K562 (cell line): Measurements from ENCODE around the gene ITGAL. TPM values are rescaled to one million over a fixed set of nuclear protein-coding genes. Genes with fewer than 3 reads are reported as not detected.

Source experiments
- CBX8 ChIP-seq: fragments of 200-600 bp; sonication (generic); IDR thresholded peaks from 2 replicates; pipeline ENCODE4 v1.6.1; 2012; ENCODE audit warnings: borderline replicate concordance, mixed run types, low read depth, mild to moderate bottlenecking, moderate library complexity, mixed read lengths, low read length, control low read depth, inconsistent platforms; ENCODE audit not compliant: poor library complexity, severe bottlenecking; ENCODE audit errors: extremely low read depth
- CHCHD3 ChIP-seq: fragments of 250-450 bp; sonication (Bioruptor Pico); IDR thresholded peaks from 2 replicates; pipeline ENCODE4 v2.1.2; 2022; ENCODE audit warnings: mild to moderate bottlenecking
- CREBBP ChIP-seq: IDR thresholded peaks from one replicate; pipeline ENCODE4 v1.6.1; 2012; ENCODE audit warnings: low read depth, mild to moderate bottlenecking, control low read depth, inconsistent platforms, low read length
- EHMT2 ChIP-seq: fragments of 450-650 bp; IDR thresholded peaks from 2 replicates; pipeline ENCODE4 v1.6.1; 2018; ENCODE audit warnings: antibody characterized with exemption
- ELK1 ChIP-seq: sonication (generic); formaldehyde crosslinking; IDR thresholded peaks from 2 replicates; pipeline ENCODE4 v1.8.1; 2022; ENCODE audit warnings: missing genetic modification reagents
- ETS2 ChIP-seq: IDR thresholded peaks from 2 replicates; pipeline ENCODE4 v1.6.1; 2016; ENCODE audit warnings: borderline replicate concordance, missing genetic modification characterization, mild to moderate bottlenecking, moderate library complexity, missing compliant biosample characterization; ENCODE audit not compliant: poor library complexity, severe bottlenecking
- GMEB1 ChIP-seq: fragments of 250-450 bp; sonication (Bioruptor Pico); IDR thresholded peaks from 2 replicates; pipeline ENCODE4 v1.4.0; 2020; ENCODE audit warnings: mild to moderate bottlenecking
- HNRNPH1 ChIP-seq: fragments of 200-400 bp; formaldehyde crosslinking; optimal IDR thresholded peaks from 2 replicates; pipeline ENCODE3; 2017; ENCODE audit warnings: low read depth, mild to moderate bottlenecking, low read length, moderate library complexity
- IRF2 ChIP-seq: sonication (generic); formaldehyde crosslinking; IDR thresholded peaks from 2 replicates; pipeline ENCODE4 v1.8.1; 2022; ENCODE audit warnings: mild to moderate bottlenecking, missing genetic modification reagents
- KLF10 ChIP-seq: fragments of 250-450 bp; sonication (Bioruptor Pico); IDR thresholded peaks from 2 replicates; pipeline ENCODE4 v1.6.1; 2021; ENCODE audit warnings: matching md5 sums
- PRPF4 ChIP-seq: fragments of 200-400 bp; formaldehyde crosslinking; IDR thresholded peaks from one replicate; pipeline ENCODE4 v1.6.1; 2017; ENCODE audit warnings: low read length, low read depth, mild to moderate bottlenecking; ENCODE audit not compliant: insufficient read depth, poor library complexity, severe bottlenecking
- RAD21 ChIP-seq, 2 experiments: fragments of 250-450 bp in 1 of 2; fragments of 450-650 bp in 1 of 2; sonication (Bioruptor Pico) in 1 of 2; formaldehyde crosslinking in 1 of 2; IDR thresholded peaks in 1 of 2; conservative IDR thresholded peaks in 1 of 2; 2 replicates each; pipeline versions ENCODE4 v1.4.0 to v1.8.0; 2020 to 2022; ENCODE audit warnings: mild to moderate bottlenecking in 2 of 2, moderate library complexity in 1 of 2
- SUPT5H ChIP-seq: fragments of 450-650 bp; IDR thresholded peaks from 2 replicates; pipeline ENCODE4 v1.6.1; 2016
- TAF7 ChIP-seq: fragments of 450-650 bp; IDR thresholded peaks from 2 replicates; pipeline ENCODE4 v1.6.1; 2016; ENCODE audit warnings: missing genetic modification characterization, missing compliant biosample characterization
- ZKSCAN8 ChIP-seq: fragments of 200-800 bp; sonication (Bioruptor generic); IDR thresholded peaks from 2 replicates; pipeline ENCODE4 v1.6.1; 2016; ENCODE audit warnings: missing genetic modification characterization, missing compliant biosample characterization
- ZNF224 ChIP-seq: sonication (generic); formaldehyde crosslinking; IDR thresholded peaks from 2 replicates; pipeline ENCODE4 v1.8.0; 2022; ENCODE audit warnings: mild to moderate bottlenecking, missing genetic modification reagents
- ZNF232 ChIP-seq: sonication (generic); formaldehyde crosslinking; IDR thresholded peaks from 2 replicates; pipeline ENCODE4 v1.8.0; 2022; ENCODE audit warnings: mild to moderate bottlenecking, missing genetic modification reagents
- ZNF561 ChIP-seq: fragments of 450-650 bp; formaldehyde crosslinking; conservative IDR thresholded peaks from 2 replicates; pipeline ENCODE4 v1.4.0; 2020; ENCODE audit warnings: mild to moderate bottlenecking, moderate library complexity
- ZNF609 ChIP-seq: sonication (generic); formaldehyde crosslinking; IDR thresholded peaks from 2 replicates; pipeline ENCODE4 v1.8.1; 2023; ENCODE audit warnings: missing genetic modification reagents, mild to moderate bottlenecking, borderline replicate concordance
- polyA plus RNA-seq, 8 experiments: library from polyadenylated mRNA; depleted of rRNA in 4 of 8; stranded (reverse) in 5 of 8; unstranded in 3 of 8; fragments of >200 nt; fragmentation: Nextera tagmentation in 2 of 8; fragmentation: Illumina TruSeq in 1 of 8; extraction: Ambion mirVana in 2 of 8; extraction: Trizol in 1 of 8; gene quantifications; 2 replicates each; pipeline versions ENCODE4 v1.2.1 to v1.2.3, GENCODE V29; 2011 to 2014; ENCODE audit warnings: inconsistent platforms in 1 of 8, missing spikeins in 1 of 8
- total RNA-seq, 7 experiments: library from RNA; depleted of rRNA in 6 of 7; stranded (reverse); fragments of >200 nt in 6 of 7; fragmentation: Illumina TruSeq in 2 of 7; extraction: Trizol in 2 of 7; gene quantifications; 2 replicates each; pipeline versions ENCODE4 v1.2.1 to v1.2.3, GENCODE V29; 2011 to 2021; ENCODE audit warnings: low replicate concordance in 1 of 7
- TF ChIP-seq, protein P1 (sequence below): fragments of 250-450 bp; sonication (Bioruptor Pico); IDR thresholded peaks from 2 replicates; pipeline ENCODE4 v1.8.0; 2022; ENCODE audit warnings: inconsistent platforms

ITGAL gene
- total and polyA plus RNA-seq, 9 of the 15 experiments (the other 6 are each of a cell fraction or from before 2014, with no cell fraction given): 0.01 to 0.53 TPM; not detected in 7

- no peak for TF ChIP-seq CBX8
- no peak for TF ChIP-seq ETS2
- peak; percentile 64 to 74 for TF ChIP-seq RAD21 (CRISPR knock-in tag; conservative IDR thresholded peaks at IDR 0.05 in 1 of 2, IDR thresholded peaks at IDR 0.05 in 1 of 2)
- 0 out of 2 replicates have a peak, but pooled peaks have one; percentile 20 for TF ChIP-seq ZKSCAN8 (CRISPR knock-in tag)
- TF ChIP-seq, protein P1, sequence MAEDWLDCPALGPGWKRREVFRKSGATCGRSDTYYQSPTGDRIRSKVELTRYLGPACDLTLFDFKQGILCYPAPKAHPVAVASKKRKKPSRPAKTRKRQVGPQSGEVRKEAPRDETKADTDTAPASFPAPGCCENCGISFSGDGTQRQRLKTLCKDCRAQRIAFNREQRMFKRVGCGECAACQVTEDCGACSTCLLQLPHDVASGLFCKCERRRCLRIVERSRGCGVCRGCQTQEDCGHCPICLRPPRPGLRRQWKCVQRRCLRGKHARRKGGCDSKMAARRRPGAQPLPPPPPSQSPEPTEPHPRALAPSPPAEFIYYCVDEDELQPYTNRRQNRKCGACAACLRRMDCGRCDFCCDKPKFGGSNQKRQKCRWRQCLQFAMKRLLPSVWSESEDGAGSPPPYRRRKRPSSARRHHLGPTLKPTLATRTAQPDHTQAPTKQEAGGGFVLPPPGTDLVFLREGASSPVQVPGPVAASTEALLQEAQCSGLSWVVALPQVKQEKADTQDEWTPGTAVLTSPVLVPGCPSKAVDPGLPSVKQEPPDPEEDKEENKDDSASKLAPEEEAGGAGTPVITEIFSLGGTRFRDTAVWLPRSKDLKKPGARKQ (CRISPR knock-in tag): no peak
- TF ChIP-seq IRF2 (CRISPR knock-in tag): no peak
- TF ChIP-seq CREBBP: no peak
- no peak for TF ChIP-seq HNRNPH1
- TF ChIP-seq ZNF224: no peak
- TF ChIP-seq ZNF561 (CRISPR knock-in tag): no peak
- no peak for TF ChIP-seq TAF7 (tag)
- 0 out of 2 replicates have a peak, but pooled peaks have one; percentile 17 for TF ChIP-seq SUPT5H
- TF ChIP-seq GMEB1: no peak
- TF ChIP-seq PRPF4: no peak
- TF ChIP-seq ELK1: no peak
- TF ChIP-seq ZNF232: no peak
- no peak for TF ChIP-seq ZNF609 (CRISPR knock-in tag)
- TF ChIP-seq CHCHD3 (CRISPR knock-in tag): no peak
- TF ChIP-seq EHMT2: no peak
- TF ChIP-seq KLF10 (CRISPR knock-in tag): no peak
Measured at GRCh38 chr16:30535777-30536190, 63.2 kb downstream of the ITGAL start (continued).
